ENCODE data around the gene ATP9B. TPM values are rescaled to one million over a fixed set of nuclear protein-coding genes. Genes with fewer than 3 reads are reported as not detected.

ATP9B gene
- total RNA-seq, 2 experiments from 2014 or later = 61.9 to 63.5 TPM

DNA sequence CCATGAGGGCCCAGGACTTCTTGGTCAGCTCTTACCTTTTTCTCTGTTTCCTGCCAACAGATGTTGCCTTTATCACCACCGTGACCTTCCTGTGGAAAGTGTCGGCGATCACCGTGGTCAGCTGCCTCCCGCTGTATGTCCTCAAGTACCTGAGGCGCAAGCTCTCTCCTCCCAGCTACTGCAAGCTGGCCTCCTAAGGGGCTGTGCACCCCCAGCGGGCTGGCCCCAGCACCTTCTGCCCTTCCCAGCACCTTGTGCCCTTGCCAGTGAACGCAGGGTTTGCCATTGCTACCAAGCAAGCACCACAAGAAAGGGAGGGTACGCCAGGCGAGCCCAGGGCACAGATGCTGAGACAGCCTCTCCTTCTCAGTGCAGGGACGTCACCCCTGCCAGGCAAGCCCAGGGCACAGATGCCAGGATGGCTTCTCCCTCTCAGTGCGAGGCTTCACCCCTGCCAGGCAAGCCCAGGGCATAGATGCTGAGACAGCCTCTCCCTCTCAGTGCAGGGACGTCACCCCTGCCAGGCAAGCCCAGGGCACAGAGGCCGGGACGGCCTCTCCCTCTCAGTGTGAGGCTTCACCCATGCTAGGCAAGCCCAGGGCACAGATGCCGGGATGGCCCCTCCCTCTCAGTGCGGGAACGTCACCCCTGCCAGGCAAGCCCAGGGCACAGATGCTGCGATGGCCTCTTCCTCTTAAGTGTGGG lies 308.1 kb downstream of the ATP9B start:
- DNase-seq (peak in 1 of 14 experiments; percentile 27), ATAC-seq (ENCODE audit: poor library complexity) (no peak)
- H3K36me3 ChIP-seq (ENCODE audit: insufficient read depth, low read length) = peaks cover 23% of the 10 kb centered on the region
- Mint-ChIP-seq H3K4me1 (ENCODE audit: low read depth) (peaks cover 10% of the 10 kb centered on the region), H3K27ac (no peak overlapping the region), H3K4me3 (no peak overlapping the region), H3K9me3 (no peaks in the 10 kb centered on the region), H3K36me3 (ENCODE audit: low read depth) (peaks cover 46% of the 10 kb centered on the region), H3K27me3 (no peaks in the 10 kb centered on the region)
- H3K27me3 ChIP-seq (ENCODE audit: control insufficient read depth in 1 of 2, insufficient read depth in 2 of 2, low read length in 2 of 2) = no peaks in the 10 kb centered on the region
- H3K4me1 ChIP-seq (ENCODE audit: insufficient read depth, low read length) = peaks cover 12% of the 10 kb centered on the region
- ChIA-PET POLR2A (no interaction called here), CTCF (interaction anchor here (1.4 kb wide), 1 partner anchor 151 kb away, joined by 3 read pairs; no protein-coding TSS in a partner anchor)
- TF ChIP-seq, protein P1, sequence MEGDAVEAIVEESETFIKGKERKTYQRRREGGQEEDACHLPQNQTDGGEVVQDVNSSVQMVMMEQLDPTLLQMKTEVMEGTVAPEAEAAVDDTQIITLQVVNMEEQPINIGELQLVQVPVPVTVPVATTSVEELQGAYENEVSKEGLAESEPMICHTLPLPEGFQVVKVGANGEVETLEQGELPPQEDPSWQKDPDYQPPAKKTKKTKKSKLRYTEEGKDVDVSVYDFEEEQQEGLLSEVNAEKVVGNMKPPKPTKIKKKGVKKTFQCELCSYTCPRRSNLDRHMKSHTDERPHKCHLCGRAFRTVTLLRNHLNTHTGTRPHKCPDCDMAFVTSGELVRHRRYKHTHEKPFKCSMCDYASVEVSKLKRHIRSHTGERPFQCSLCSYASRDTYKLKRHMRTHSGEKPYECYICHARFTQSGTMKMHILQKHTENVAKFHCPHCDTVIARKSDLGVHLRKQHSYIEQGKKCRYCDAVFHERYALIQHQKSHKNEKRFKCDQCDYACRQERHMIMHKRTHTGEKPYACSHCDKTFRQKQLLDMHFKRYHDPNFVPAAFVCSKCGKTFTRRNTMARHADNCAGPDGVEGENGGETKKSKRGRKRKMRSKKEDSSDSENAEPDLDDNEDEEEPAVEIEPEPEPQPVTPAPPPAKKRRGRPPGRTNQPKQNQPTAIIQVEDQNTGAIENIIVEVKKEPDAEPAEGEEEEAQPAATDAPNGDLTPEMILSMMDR (IDR thresholded peaks at IDR 0.05) = no peak
- H3K4me3 ChIP-seq (ENCODE audit: low read length) = no peak overlapping the region
- no peak overlapping the region for H3K27ac ChIP-seq (ENCODE audit: low read depth in 1 of 2, low read length in 2 of 2)
- H3K9me3 ChIP-seq (ENCODE audit: control insufficient read depth in 1 of 2, insufficient read depth in 1 of 2, low read length in 2 of 2) = no peaks in the 10 kb centered on the region
- intact Hi-C loops (cut with DNase I, micrococcal nuclease) = loop anchor here in 1 of 2 experiments (10.0 kb wide), 1 partner anchor 657 kb away; the partner anchor contains the start of gene RBFA

- no peaks in the 10 kb centered on the region for H3K9me3 ChIP-seq (ENCODE audit: control insufficient read depth in 1 of 2, insufficient read depth in 1 of 2, low read length in 2 of 2)
- intact Hi-C loops (cut with DNase I, micrococcal nuclease) = loop anchor here (1.0 to 10.0 kb wide), 4 partner anchors 14 to 656 kb away; partner anchors contain the start of gene RBFA (in 1 of the 2)
- ATAC-seq (ENCODE audit: poor library complexity) = peak; percentile 96
- ChIA-PET POLR2A (no interaction called here), CTCF (interaction anchor here (1.4 to 1.8 kb wide), 3 partner anchors 145 to 266 kb away, joined by 3 to 6 read pairs (median 5); no protein-coding TSS in a partner anchor)
- Mint-ChIP-seq H3K4me1 (ENCODE audit: low read depth) (peaks cover 10% of the 10 kb centered on the region), H3K9me3 (no peaks in the 10 kb centered on the region), H3K36me3 (ENCODE audit: low read depth) (peaks cover 40% of the 10 kb centered on the region), H3K4me3 (no peak overlapping the region), H3K27me3 (no peaks in the 10 kb centered on the region), H3K27ac (no peak overlapping the region)
- TF ChIP-seq, protein P1 (IDR thresholded peaks at IDR 0.05) = peak; percentile 97
- peaks cover 12% of the 10 kb centered on the region for H3K4me1 ChIP-seq (ENCODE audit: insufficient read depth, low read length)
- H3K27ac ChIP-seq (ENCODE audit: low read depth in 1 of 2, low read length in 2 of 2) = no peak overlapping the region
- H3K4me3 ChIP-seq (ENCODE audit: low read length) = no peak overlapping the region
- no peaks in the 10 kb centered on the region for H3K27me3 ChIP-seq (ENCODE audit: control insufficient read depth in 1 of 2, insufficient read depth in 2 of 2, low read length in 2 of 2)
- peaks cover 23% of the 10 kb centered on the region for H3K36me3 ChIP-seq (ENCODE audit: insufficient read depth, low read length)
- peak; percentile 71 to 92 (median 80) for DNase-seq
Observed at GRCh38 chr18:79378536-79379250, 309.5 kb downstream of the ATP9B start.

GRCh38 chr18:79379251-79379905 lies 310.2 kb downstream of the ATP9B start:
- ChIA-PET CTCF (interaction anchor here (1.4 to 1.8 kb wide), 2 partner anchors 144 to 265 kb away, joined by 5 to 6 read pairs; no protein-coding TSS in a partner anchor), POLR2A (interaction anchor here (1.0 to 1.5 kb wide), 2 partner anchors 144 to 299 kb away, joined by 3 read pairs; no protein-coding TSS in a partner anchor)
- peaks cover 12% of the 10 kb centered on the region for H3K4me1 ChIP-seq (ENCODE audit: insufficient read depth, low read length)
- Mint-ChIP-seq H3K36me3 (ENCODE audit: low read depth) (peaks cover 40% of the 10 kb centered on the region), H3K27ac (no peak overlapping the region), H3K4me3 (no peak overlapping the region), H3K9me3 (no peaks in the 10 kb centered on the region), H3K27me3 (no peaks in the 10 kb centered on the region), H3K4me1 (ENCODE audit: low read depth) (peaks cover 10% of the 10 kb centered on the region)
- no peaks in the 10 kb centered on the region for H3K27me3 ChIP-seq (ENCODE audit: control insufficient read depth in 1 of 2, insufficient read depth in 2 of 2, low read length in 2 of 2)
- TF ChIP-seq, protein P1 (IDR thresholded peaks at IDR 0.05) = peak; percentile 21
- H3K4me3 ChIP-seq (ENCODE audit: low read length) = no peak overlapping the region
- H3K36me3 ChIP-seq (ENCODE audit: insufficient read depth, low read length) = peaks cover 23% of the 10 kb centered on the region
- DNase-seq = no peak
- ATAC-seq (ENCODE audit: poor library complexity) = no peak
- intact Hi-C loops (cut with DNase I, micrococcal nuclease) = loop anchor here (1.0 to 10.0 kb wide), 4 partner anchors 13 to 655 kb away; partner anchors contain the start of gene RBFA (in 1 of the 2)
- H3K27ac ChIP-seq (ENCODE audit: low read depth in 1 of 2, low read length in 2 of 2) = no peak overlapping the region
- no peaks in the 10 kb centered on the region for H3K9me3 ChIP-seq (ENCODE audit: control insufficient read depth in 1 of 2, insufficient read depth in 1 of 2, low read length in 2 of 2)

Data from CD4-positive, alpha-beta T cell (primary cell).